ENCODE data around the gene ANKRD11.

DNA sequence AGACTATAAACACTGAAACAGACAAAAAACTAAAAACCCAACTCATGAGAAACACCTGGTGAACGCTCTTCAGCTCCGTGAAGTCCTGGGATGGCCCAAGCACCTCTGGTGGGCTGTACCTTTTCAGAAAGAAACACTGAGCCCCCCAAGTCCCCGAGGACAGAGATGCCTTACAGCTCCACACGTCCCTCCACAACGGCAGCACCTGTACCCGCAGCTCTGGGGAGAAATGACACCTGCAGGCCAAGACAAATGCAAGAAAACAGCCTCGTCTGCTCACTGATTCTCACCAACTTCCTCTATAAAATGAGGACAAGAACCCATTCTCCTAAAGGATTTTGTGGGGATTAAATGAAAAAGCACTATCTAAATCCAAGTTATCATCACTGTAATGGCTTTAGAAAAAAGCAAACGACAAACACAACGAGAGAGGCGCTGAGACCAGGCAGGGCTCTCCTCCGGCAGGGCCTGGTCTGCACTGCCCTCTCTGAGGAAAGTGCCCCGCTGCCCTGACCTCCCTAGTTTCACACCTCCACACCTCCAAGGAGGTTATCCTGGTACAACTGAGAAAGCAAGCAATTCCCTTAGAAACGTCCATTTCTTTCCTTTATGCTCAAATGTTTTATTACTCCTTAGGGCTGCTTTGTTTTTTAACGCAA, 158.0 kb downstream of the ANKRD11 start:
- TF ChIP-seq, protein P1, sequence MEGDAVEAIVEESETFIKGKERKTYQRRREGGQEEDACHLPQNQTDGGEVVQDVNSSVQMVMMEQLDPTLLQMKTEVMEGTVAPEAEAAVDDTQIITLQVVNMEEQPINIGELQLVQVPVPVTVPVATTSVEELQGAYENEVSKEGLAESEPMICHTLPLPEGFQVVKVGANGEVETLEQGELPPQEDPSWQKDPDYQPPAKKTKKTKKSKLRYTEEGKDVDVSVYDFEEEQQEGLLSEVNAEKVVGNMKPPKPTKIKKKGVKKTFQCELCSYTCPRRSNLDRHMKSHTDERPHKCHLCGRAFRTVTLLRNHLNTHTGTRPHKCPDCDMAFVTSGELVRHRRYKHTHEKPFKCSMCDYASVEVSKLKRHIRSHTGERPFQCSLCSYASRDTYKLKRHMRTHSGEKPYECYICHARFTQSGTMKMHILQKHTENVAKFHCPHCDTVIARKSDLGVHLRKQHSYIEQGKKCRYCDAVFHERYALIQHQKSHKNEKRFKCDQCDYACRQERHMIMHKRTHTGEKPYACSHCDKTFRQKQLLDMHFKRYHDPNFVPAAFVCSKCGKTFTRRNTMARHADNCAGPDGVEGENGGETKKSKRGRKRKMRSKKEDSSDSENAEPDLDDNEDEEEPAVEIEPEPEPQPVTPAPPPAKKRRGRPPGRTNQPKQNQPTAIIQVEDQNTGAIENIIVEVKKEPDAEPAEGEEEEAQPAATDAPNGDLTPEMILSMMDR (IDR thresholded peaks at IDR 0.05; ENCODE audit: low read depth, low read length, poor library complexity, severe bottlenecking) = no peak
- no peak for TF ChIP-seq EZH2phosphoT487 (IDR thresholded peaks at IDR 0.05; ENCODE audit: borderline replicate concordance, low read length)

All from DOHH2 (cell line).